Panc1 (cell line): Measurements from ENCODE around the gene HLA-DOB. TPM values are rescaled to one million over a fixed set of nuclear protein-coding genes. Genes with fewer than 3 reads are reported as not detected.

Experiments
- ATAC-seq: fragments of 200-7000 bp; cut with Tn5 transposase; 2 replicates; pipeline ENCODE4 v1.9.1; 2020; ENCODE audit warnings: mild to moderate bottlenecking, moderate library complexity
- BruUV-seq: library from RNA; stranded (reverse); fragments of 400-500 nt; replicated peaks from 2 replicates; lab custom pipeline; 2021; lab: Mats Ljungman, UMichigan
- CTCF ChIA-PET: fragments of 300-600 bp; sonication (Branson Sonifier 250); formaldehyde crosslinking; loops from one replicate; lab custom pipeline; 2022; ENCODE audit warnings: antibody characterized with exemption; lab: Charles Lee
- POLR2A ChIA-PET: fragments of 300-600 bp; sonication (Branson Sonifier 250); formaldehyde crosslinking; loops from one replicate; lab custom pipeline; 2022; ENCODE audit warnings: antibody characterized with exemption; lab: Charles Lee
- DNase-seq: peaks from one replicate; pipeline ENCODE4 v3.0.0-alpha.2; 2010; ENCODE audit warnings: low read depth, low spot score
- H3K27ac ChIP-seq: 2 replicates; pipeline ENCODE4 v1.5.1; 2011; ENCODE audit warnings: mild to moderate bottlenecking, low read length, inconsistent platforms
- H3K27me3 ChIP-seq: fragments of 200-500 bp; sonication (Bioruptor generic); 2 replicates; pipeline ENCODE4 v1.6.0; 2014; ENCODE audit warnings: low read length, inconsistent platforms; ENCODE audit not compliant: control insufficient read depth, insufficient read depth
- H3K36me3 ChIP-seq: fragments of 200-500 bp; sonication (Bioruptor generic); 2 replicates; pipeline ENCODE4 v1.5.1; 2014; ENCODE audit warnings: inconsistent platforms, mild to moderate bottlenecking, low read length, moderate library complexity; ENCODE audit not compliant: control insufficient read depth, insufficient read depth
- H3K4me1 ChIP-seq: 2 replicates; pipeline ENCODE4 v1.5.1; 2011; ENCODE audit warnings: inconsistent platforms, mild to moderate bottlenecking, low read length, moderate library complexity; ENCODE audit not compliant: control insufficient read depth, insufficient read depth
- H3K4me3 ChIP-seq, 2 experiments: 2 replicates each; pipeline ENCODE4 v1.5.1; 2011 to 2012; ENCODE audit warnings: low read depth in 2 of 2, low read length in 2 of 2, mild to moderate bottlenecking in 2 of 2, inconsistent platforms in 1 of 2, moderate library complexity in 1 of 2
- H3K9me3 ChIP-seq: fragments of 200-500 bp; sonication (Bioruptor generic); 2 replicates; pipeline ENCODE4 v1.5.1; 2014; ENCODE audit warnings: low read depth, mild to moderate bottlenecking, inconsistent platforms, low read length, moderate library complexity; ENCODE audit not compliant: control insufficient read depth, insufficient read depth
- POLR2AphosphoS5 ChIP-seq: IDR thresholded peaks from 2 replicates; pipeline ENCODE4 v1.6.1; 2012; ENCODE audit warnings: mild to moderate bottlenecking, low read depth, low read length, moderate library complexity
- SIN3A ChIP-seq: IDR thresholded peaks from 2 replicates; pipeline ENCODE4 v1.6.1; 2012; ENCODE audit warnings: low read depth, mild to moderate bottlenecking, low read length, moderate library complexity, borderline replicate concordance; ENCODE audit not compliant: insufficient read depth
- TCF7L2 ChIP-seq: IDR thresholded peaks from 2 replicates; pipeline ENCODE4 v1.6.1; 2011; ENCODE audit warnings: mild to moderate bottlenecking, low read depth, low read length, inconsistent platforms
- in situ Hi-C: cut with HindIII; loops from 2 replicates; pipeline ENCODE4 v1.10.0; 2016; ENCODE audit warnings: low sequenced_read_pairs, low pct_unique_long_range_greater_than_20kb
- intact Hi-C: fragments of 100-400 bp; cut with micrococcal nuclease; formaldehyde crosslinking; loops from one replicate; pipeline ENCODE4 v1.10.0; 2022; ENCODE audit not compliant: unreplicated experiment
- total RNA-seq: library from RNA; stranded (reverse); gene quantifications from one replicate; pipeline ENCODE4 v1.2.1, GENCODE V29; 2021; ENCODE audit not compliant: unreplicated experiment
- TF ChIP-seq, protein P1 (sequence below): fragments of 450-650 bp; IDR thresholded peaks from 2 replicates; pipeline ENCODE4 v1.5.1; 2017; ENCODE audit warnings: mild to moderate bottlenecking
- TF ChIP-seq, protein P2 (sequence below), 2 experiments: IDR thresholded peaks; 2 replicates each; pipeline ENCODE4 v1.6.1; 2011 to 2012; ENCODE audit warnings: low read depth in 2 of 2, control low read depth in 1 of 2, low read length in 1 of 2, mild to moderate bottlenecking in 1 of 2, moderate library complexity in 1 of 2; ENCODE audit not compliant: insufficient read depth in 1 of 2

The HLA-DOB gene
- total RNA-seq, 1 experiment from 2014 or later, result 0.39 TPM

DNA sequence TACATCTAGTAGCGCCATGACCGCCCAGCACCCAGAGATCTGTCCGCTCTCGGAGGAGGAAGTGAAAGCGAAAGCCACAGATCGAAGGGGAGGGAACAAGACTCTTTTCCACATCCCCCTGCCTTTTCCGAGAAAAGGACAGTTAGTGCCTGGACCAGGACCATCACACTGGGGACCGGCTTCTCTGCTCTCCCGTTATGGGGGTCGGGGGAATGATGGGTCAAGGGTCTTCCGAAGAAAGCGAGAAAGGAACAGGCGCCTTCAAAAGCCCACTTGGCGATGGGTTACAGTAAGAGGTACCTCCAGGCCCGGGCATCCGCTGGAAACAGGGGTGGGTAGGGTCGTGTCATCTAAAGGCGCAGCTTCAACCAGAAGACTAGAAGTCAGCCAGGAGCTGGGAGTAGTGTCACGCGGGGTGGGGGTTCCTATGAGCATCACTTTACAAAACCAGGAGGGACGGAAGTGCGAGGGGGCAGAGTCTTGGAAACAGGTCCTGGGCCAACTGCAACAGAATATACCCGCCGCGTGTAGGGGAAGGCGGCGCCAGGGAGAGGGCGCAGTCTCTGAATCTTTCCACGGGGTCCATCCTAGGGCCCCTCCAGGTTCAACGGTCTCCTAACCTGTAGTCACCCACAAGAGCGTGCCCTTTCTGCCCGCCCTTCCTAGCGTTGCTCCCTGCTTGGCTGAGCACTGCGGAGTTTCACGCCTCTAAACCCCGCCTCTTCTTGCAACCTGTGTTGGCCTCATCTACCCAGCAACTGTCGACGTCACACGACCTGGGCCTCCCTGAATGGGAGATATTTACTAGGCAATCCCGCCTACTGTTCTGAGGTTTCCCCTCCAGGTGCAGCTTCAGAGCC is 27.4 kb upstream of the HLA-DOB start, which contains the start of gene PSMB8:
Gene PSMB8, minus strand, starts transcription at position 69 of the 860 bp plus-strand sequence. Its CDS starts 51 bp downstream, at position 18.
- TF ChIP-seq, protein P1, sequence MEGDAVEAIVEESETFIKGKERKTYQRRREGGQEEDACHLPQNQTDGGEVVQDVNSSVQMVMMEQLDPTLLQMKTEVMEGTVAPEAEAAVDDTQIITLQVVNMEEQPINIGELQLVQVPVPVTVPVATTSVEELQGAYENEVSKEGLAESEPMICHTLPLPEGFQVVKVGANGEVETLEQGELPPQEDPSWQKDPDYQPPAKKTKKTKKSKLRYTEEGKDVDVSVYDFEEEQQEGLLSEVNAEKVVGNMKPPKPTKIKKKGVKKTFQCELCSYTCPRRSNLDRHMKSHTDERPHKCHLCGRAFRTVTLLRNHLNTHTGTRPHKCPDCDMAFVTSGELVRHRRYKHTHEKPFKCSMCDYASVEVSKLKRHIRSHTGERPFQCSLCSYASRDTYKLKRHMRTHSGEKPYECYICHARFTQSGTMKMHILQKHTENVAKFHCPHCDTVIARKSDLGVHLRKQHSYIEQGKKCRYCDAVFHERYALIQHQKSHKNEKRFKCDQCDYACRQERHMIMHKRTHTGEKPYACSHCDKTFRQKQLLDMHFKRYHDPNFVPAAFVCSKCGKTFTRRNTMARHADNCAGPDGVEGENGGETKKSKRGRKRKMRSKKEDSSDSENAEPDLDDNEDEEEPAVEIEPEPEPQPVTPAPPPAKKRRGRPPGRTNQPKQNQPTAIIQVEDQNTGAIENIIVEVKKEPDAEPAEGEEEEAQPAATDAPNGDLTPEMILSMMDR, result no peak; the same call in 1 of the 2 replicates
- TF ChIP-seq POLR2AphosphoS5 (peak; percentile 66), TCF7L2 (no peak), SIN3A (0 out of 2 replicates have a peak, but pooled peaks have one; percentile 62)
- TF ChIP-seq, protein P2, sequence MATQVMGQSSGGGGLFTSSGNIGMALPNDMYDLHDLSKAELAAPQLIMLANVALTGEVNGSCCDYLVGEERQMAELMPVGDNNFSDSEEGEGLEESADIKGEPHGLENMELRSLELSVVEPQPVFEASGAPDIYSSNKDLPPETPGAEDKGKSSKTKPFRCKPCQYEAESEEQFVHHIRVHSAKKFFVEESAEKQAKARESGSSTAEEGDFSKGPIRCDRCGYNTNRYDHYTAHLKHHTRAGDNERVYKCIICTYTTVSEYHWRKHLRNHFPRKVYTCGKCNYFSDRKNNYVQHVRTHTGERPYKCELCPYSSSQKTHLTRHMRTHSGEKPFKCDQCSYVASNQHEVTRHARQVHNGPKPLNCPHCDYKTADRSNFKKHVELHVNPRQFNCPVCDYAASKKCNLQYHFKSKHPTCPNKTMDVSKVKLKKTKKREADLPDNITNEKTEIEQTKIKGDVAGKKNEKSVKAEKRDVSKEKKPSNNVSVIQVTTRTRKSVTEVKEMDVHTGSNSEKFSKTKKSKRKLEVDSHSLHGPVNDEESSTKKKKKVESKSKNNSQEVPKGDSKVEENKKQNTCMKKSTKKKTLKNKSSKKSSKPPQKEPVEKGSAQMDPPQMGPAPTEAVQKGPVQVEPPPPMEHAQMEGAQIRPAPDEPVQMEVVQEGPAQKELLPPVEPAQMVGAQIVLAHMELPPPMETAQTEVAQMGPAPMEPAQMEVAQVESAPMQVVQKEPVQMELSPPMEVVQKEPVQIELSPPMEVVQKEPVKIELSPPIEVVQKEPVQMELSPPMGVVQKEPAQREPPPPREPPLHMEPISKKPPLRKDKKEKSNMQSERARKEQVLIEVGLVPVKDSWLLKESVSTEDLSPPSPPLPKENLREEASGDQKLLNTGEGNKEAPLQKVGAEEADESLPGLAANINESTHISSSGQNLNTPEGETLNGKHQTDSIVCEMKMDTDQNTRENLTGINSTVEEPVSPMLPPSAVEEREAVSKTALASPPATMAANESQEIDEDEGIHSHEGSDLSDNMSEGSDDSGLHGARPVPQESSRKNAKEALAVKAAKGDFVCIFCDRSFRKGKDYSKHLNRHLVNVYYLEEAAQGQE (IDR thresholded peaks at IDR 0.05; ENCODE audit: insufficient read depth in 1 of 2, low read depth in 2 of 2, low read length in 1 of 2), result 0 out of 4 replicates have a peak, but pooled peaks of 1 of the 2 experiments have one; percentile 28
- POLR2A ChIA-PET, result interaction anchor here (0.6 kb wide), 1 partner anchor 10 kb away, joined by 3 read pairs; the partner anchor contains the start of genes PSMB9 and TAP1
- Histone ChIP-seq H3K9me3 (no peaks in the 10 kb centered on the region), H3K27me3 (no peaks in the 10 kb centered on the region), H3K27ac (peak within 1 kb of the TSS; percentile 96), H3K4me1 (peaks cover 7% of the 10 kb centered on the region), H3K36me3 (no peaks in the 10 kb centered on the region), H3K4me3 (peak within 1 kb of the TSS; percentile 73 to 77)
- ATAC-seq (peak; percentile 98), DNase-seq (peak; percentile 90)
- CTCF ChIA-PET, result interaction anchor here (0.9 kb wide), 1 partner anchor 9 kb away, joined by 3 read pairs; the partner anchor contains the start of genes PSMB9 and TAP1
- intact Hi-C loops (no loop called here), in situ Hi-C loops (no loop called here)
- BruUV-seq, result no TSS peak

DNA sequence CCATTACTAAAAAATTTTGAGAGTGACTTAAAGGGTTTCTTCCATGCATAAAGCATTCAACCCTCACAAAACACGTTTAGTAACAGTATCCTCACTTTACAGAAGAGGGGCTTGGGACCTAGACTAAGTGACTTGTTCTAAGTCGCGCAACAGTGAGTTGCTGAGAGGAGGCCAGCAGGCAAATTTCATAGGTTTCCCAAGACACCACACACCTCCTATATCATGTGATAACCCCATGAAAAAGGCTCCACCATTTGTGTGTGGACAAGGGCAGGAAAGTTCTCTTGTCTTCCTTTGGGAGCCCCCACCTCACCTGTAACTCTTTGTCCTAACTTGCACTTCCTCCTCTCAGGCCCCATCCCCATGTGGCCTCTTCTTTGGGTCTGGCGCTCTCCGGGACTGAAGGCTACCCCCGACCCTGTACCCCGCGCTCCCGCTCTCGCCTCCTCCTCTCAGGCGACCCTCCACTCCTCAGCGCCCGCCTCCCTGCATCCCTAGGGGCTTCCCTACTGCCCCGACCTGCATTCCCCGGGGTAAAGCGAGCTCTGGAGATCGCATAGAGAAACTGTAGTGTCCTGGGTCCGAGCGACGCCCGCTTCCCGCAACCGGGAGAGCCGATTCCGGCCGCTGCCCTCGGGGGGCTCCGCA is 26.7 kb upstream of the HLA-DOB start:
- BruUV-seq, result no TSS peak
- DNase-seq (no peak), ATAC-seq (no peak; the same call in 1 of the 2 replicates)
- H3K4me1 ChIP-seq, result peaks cover 7% of the 10 kb centered on the region
- H3K9me3 ChIP-seq, result no peaks in the 10 kb centered on the region
- peak overlapping the region; percentile 73 to 77 for H3K4me3 ChIP-seq
- TF ChIP-seq, protein P1, result no peak
- TF ChIP-seq POLR2AphosphoS5, result no peak
- TF ChIP-seq SIN3A, result no peak
- TF ChIP-seq, protein P2 (IDR thresholded peaks at IDR 0.05; ENCODE audit: insufficient read depth in 1 of 2, low read depth in 2 of 2, low read length in 1 of 2), result no peak
- ChIA-PET CTCF (no interaction called here), POLR2A (no interaction called here)
- H3K27ac ChIP-seq, result peak overlapping the region; percentile 96
- H3K27me3 ChIP-seq, result no peaks in the 10 kb centered on the region
- intact Hi-C loops (no loop called here), in situ Hi-C loops (no loop called here)
- no peaks in the 10 kb centered on the region for H3K36me3 ChIP-seq
